ENCODE results near the gene FARP2.

Gene FARP2

GRCh38 chr2:241324775-241325174, 31.3 kb upstream of the FARP2 start:
- no peak for DNase-seq

GRCh38 chr2:241325257-241325656, 30.8 kb upstream of the FARP2 start:
- DNase-seq: no peak

GRCh38 chr2:241329669-241330615, 26.1 kb upstream of the FARP2 start:
- DNase-seq: no peak

- DNase-seq: no peak
Observed at GRCh38 chr2:241330616-241330981, 25.5 kb upstream of the FARP2 start.

- no peak for DNase-seq
Observed at GRCh38 chr2:241334813-241335212, 21.3 kb upstream of the FARP2 start.

GRCh38 chr2:241339839-241340630, 16.1 kb upstream of the FARP2 start:
- no peak for DNase-seq

- DNase-seq: no peak
Observed at GRCh38 chr2:241340631-241341163, 15.4 kb upstream of the FARP2 start.

GRCh38 chr2:241344925-241345651, 11.0 kb upstream of the FARP2 start:
- DNase-seq: no peak

- no peak for DNase-seq
Observed at GRCh38 chr2:241349941-241350340, 6.1 kb upstream of the FARP2 start.

GRCh38 chr2:241350530-241350877, 5.6 kb upstream of the FARP2 start:
- DNase-seq: no peak

- no peak for DNase-seq
Observed at GRCh38 chr2:241350878-241351639, 5.0 kb upstream of the FARP2 start.

- no peak for DNase-seq
Observed at GRCh38 chr2:241351640-241352031, 4.4 kb upstream of the FARP2 start.

GRCh38 chr2:241352227-241352626, 3.9 kb upstream of the FARP2 start:
- DNase-seq: no peak

GRCh38 chr2:241354668-241355658, 1.1 kb upstream of the FARP2 start:
- DNase-seq: no peak

- no peak for DNase-seq
Observed at GRCh38 chr2:241356871-241357260, 781 bp downstream of the FARP2 start.

GRCh38 chr2:241357531-241357930, 1.4 kb downstream of the FARP2 start:
- DNase-seq: no peak

GRCh38 chr2:241358470-241358869, 2.4 kb downstream of the FARP2 start:
- DNase-seq: no peak

GRCh38 chr2:241359481-241360045, 3.5 kb downstream of the FARP2 start:
- DNase-seq: no peak

- DNase-seq: no peak
Observed at GRCh38 chr2:241363426-241363825, 7.3 kb downstream of the FARP2 start.

- no peak for DNase-seq
Observed at GRCh38 chr2:241364781-241365180, 8.7 kb downstream of the FARP2 start.

GRCh38 chr2:241366678-241367077, 10.6 kb downstream of the FARP2 start:
- DNase-seq: no peak

Measured in cortex of kidney (tissue), 1 donor.